Measurements from ENCODE around the gene CELF4. TPM values are rescaled to one million over a fixed set of nuclear protein-coding genes. Genes with fewer than 3 reads are reported as not detected.

CELF4 gene
- total RNA-seq, 1 experiment from 2014 or later = 0.40 TPM

- Histone ChIP-seq H3K9me3 (ENCODE audit: low read length) (no peaks in the 10 kb centered on the region), H2AFZ (ENCODE audit: low read length) (no peak overlapping the region), H3K4me3 (ENCODE audit: low read length) (no peak overlapping the region), H3K79me2 (ENCODE audit: low read length) (no peaks in the 10 kb centered on the region), H3K36me3 (ENCODE audit: low read depth, low read length) (no peaks in the 10 kb centered on the region), H3K4me2 (ENCODE audit: low read length) (no peak overlapping the region), H3K9ac (ENCODE audit: low read length) (no peak overlapping the region), H3K27me3 (ENCODE audit: low read length) (no peaks in the 10 kb centered on the region), H3F3A (ENCODE audit: low read length, unreplicated experiment) (no peaks in the 10 kb centered on the region), H4K20me1 (ENCODE audit: low read length) (no peaks in the 10 kb centered on the region), H3K27ac (ENCODE audit: low read length) (no peak overlapping the region), H3K4me1 (ENCODE audit: insufficient read depth, low read length) (no peaks in the 10 kb centered on the region), H3K9me2 (replicated peaks; ENCODE audit: low read length) (no peaks in the 10 kb centered on the region)
- CTCF ChIA-PET = no interaction called here
- intact Hi-C loops (cut with micrococcal nuclease) = no loop called here
- no TSS peak for BruUV-seq (replicated peaks)
- POLR2A ChIA-PET (ENCODE audit: unreplicated experiment) = no interaction called here
- TF ChIP-seq EZH2 (IDR thresholded peaks at IDR 0.05; ENCODE audit: low read length, unreplicated experiment) (no peak), EZH2phosphoT487 (IDR thresholded peaks at IDR 0.05; ENCODE audit: borderline replicate concordance, low read length) (no peak), CTCF (conservative IDR thresholded peaks at IDR 0.05; ENCODE audit: low read depth, low read length) (no peak)
- ATAC-seq (no peak), DNase-seq (no peak)
Measured at GRCh38 chr18:37403788-37404187, 161.8 kb downstream of the CELF4 start.

- Histone ChIP-seq H3K4me2 (ENCODE audit: low read length) (no peak overlapping the region), H3K79me2 (ENCODE audit: low read length) (no peaks in the 10 kb centered on the region), H4K20me1 (ENCODE audit: low read length) (no peaks in the 10 kb centered on the region), H3K27ac (ENCODE audit: low read length) (no peak overlapping the region), H3K36me3 (ENCODE audit: low read depth, low read length) (no peaks in the 10 kb centered on the region), H3K9ac (ENCODE audit: low read length) (no peak overlapping the region), H2AFZ (ENCODE audit: low read length) (no peak overlapping the region), H3K4me1 (ENCODE audit: insufficient read depth, low read length) (no peaks in the 10 kb centered on the region), H3K9me2 (replicated peaks; ENCODE audit: low read length) (no peaks in the 10 kb centered on the region), H3K4me3 (ENCODE audit: low read length) (no peak overlapping the region), H3F3A (ENCODE audit: low read length, unreplicated experiment) (no peaks in the 10 kb centered on the region), H3K9me3 (ENCODE audit: low read length) (no peaks in the 10 kb centered on the region), H3K27me3 (ENCODE audit: low read length) (no peaks in the 10 kb centered on the region)
- no peak for ATAC-seq
- DNase-seq = peak; percentile 17
- ChIA-PET CTCF (no interaction called here), POLR2A (ENCODE audit: unreplicated experiment) (no interaction called here)
- intact Hi-C loops (cut with micrococcal nuclease) = no loop called here
- no TSS peak for BruUV-seq (replicated peaks)
- TF ChIP-seq EZH2phosphoT487 (IDR thresholded peaks at IDR 0.05; ENCODE audit: borderline replicate concordance, low read length) = no peak
Measured at GRCh38 chr18:37403100-37403781, 162.4 kb downstream of the CELF4 start.

- Histone ChIP-seq H2AFZ (ENCODE audit: low read length) (no peak overlapping the region), H3K27me3 (ENCODE audit: low read length) (no peaks in the 10 kb centered on the region), H3K9me2 (replicated peaks; ENCODE audit: low read length) (no peaks in the 10 kb centered on the region), H3K4me1 (ENCODE audit: insufficient read depth, low read length) (no peaks in the 10 kb centered on the region), H3K79me2 (ENCODE audit: low read length) (no peaks in the 10 kb centered on the region), H3K4me3 (ENCODE audit: low read length) (no peak overlapping the region), H3K9me3 (ENCODE audit: low read length) (no peaks in the 10 kb centered on the region), H3K4me2 (ENCODE audit: low read length) (no peak overlapping the region), H3K9ac (ENCODE audit: low read length) (no peak overlapping the region), H4K20me1 (ENCODE audit: low read length) (no peaks in the 10 kb centered on the region), H3K36me3 (ENCODE audit: low read depth, low read length) (no peaks in the 10 kb centered on the region), H3F3A (ENCODE audit: low read length, unreplicated experiment) (no peaks in the 10 kb centered on the region), H3K27ac (ENCODE audit: low read length) (no peak overlapping the region)
- ATAC-seq (no peak), DNase-seq (no peak)
- CTCF ChIA-PET = no interaction called here
- POLR2A ChIA-PET (ENCODE audit: unreplicated experiment) = no interaction called here
- intact Hi-C loops (cut with micrococcal nuclease) = no loop called here
- TF ChIP-seq CTCF (conservative IDR thresholded peaks at IDR 0.05; ENCODE audit: low read depth, low read length) (no peak), EZH2phosphoT487 (IDR thresholded peaks at IDR 0.05; ENCODE audit: borderline replicate concordance, low read length) (no peak), EZH2 (IDR thresholded peaks at IDR 0.05; ENCODE audit: low read length, unreplicated experiment) (no peak)
- no TSS peak for BruUV-seq (replicated peaks)
Measured at GRCh38 chr18:37402735-37403099, 162.9 kb downstream of the CELF4 start.

All from PC-3 (cell line).